Mammary epithelial cell (primary cell): Measurements from ENCODE around the gene RCSD1.

ENCODE experiments used
- EZH2 ChIP-seq: IDR thresholded peaks from 2 replicates; pipeline ENCODE4 v1.6.1; 2012; ENCODE audit warnings: low read length, inconsistent platforms, borderline replicate concordance
- TF ChIP-seq, protein P1 (sequence below), 2 donors: IDR thresholded peaks in 1 of 2; conservative IDR thresholded peaks in 1 of 2; 2 replicates each; pipeline ENCODE4 v1.5.1; 2011 to 2012; ENCODE audit warnings: inconsistent platforms in 2 of 2, low read length in 2 of 2, mild to moderate bottlenecking in 2 of 2, control low read depth in 1 of 2, low read depth in 1 of 2; ENCODE audit not compliant: insufficient read depth in 1 of 2; ENCODE audit errors: extremely low read depth in 1 of 2

DNA sequence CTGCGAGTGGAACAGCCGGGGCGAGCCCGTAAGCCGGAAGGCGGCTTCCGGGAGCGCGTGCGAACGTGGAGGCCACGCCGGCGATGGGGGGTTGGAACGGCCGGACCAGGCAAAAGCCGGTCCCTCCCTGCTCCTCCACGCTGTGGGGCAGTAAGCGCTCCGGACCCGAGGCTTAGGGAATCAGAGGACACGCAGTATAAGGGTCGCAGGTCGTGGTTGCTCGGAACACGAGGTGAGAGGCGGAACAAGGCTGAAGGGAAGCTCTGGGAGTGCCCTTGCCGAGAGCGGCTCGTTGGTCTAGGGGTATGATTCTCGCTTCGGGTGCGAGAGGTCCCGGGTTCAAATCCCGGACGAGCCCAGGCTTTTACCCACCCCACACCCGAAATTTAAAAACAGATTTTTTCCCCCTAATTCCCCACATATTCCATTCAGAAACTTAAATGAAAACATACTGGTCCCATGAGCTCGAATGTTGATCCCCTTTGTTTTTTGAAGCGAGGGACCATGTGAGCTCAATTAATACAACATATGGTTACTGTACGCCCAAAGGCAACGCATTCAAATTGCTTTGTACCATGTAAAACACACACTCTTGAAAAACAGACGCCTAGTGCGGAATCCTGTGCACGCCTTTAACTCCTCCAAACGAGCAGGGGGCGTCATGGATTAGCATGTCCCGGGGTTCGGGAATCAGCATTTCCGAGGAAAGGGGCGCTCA lies 84.6 kb downstream of the RCSD1 start:
- TF ChIP-seq, protein P1, sequence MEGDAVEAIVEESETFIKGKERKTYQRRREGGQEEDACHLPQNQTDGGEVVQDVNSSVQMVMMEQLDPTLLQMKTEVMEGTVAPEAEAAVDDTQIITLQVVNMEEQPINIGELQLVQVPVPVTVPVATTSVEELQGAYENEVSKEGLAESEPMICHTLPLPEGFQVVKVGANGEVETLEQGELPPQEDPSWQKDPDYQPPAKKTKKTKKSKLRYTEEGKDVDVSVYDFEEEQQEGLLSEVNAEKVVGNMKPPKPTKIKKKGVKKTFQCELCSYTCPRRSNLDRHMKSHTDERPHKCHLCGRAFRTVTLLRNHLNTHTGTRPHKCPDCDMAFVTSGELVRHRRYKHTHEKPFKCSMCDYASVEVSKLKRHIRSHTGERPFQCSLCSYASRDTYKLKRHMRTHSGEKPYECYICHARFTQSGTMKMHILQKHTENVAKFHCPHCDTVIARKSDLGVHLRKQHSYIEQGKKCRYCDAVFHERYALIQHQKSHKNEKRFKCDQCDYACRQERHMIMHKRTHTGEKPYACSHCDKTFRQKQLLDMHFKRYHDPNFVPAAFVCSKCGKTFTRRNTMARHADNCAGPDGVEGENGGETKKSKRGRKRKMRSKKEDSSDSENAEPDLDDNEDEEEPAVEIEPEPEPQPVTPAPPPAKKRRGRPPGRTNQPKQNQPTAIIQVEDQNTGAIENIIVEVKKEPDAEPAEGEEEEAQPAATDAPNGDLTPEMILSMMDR (conservative IDR thresholded peaks at IDR 0.05 in 1 of 2, IDR thresholded peaks at IDR 0.05 in 1 of 2; ENCODE audit: extremely low read depth in 1 of 2, insufficient read depth in 1 of 2, low read depth in 1 of 2, low read length in 2 of 2), result no peak
- TF ChIP-seq EZH2, result no peak
